ES-I3 (cell line): ENCODE results near the gene GJA4.

ENCODE experiments used
- H3K36me3 ChIP-seq: 2 replicates; pipeline ENCODE4 v1.6.1; 2013; ENCODE audit warnings: mild to moderate bottlenecking, low read length, control low read depth, moderate library complexity; ENCODE audit not compliant: insufficient read depth
- H3K4me1 ChIP-seq: 2 replicates; pipeline ENCODE4 v1.6.1; 2013; ENCODE audit warnings: mild to moderate bottlenecking, control low read depth, low read length; ENCODE audit not compliant: insufficient read depth
- H3K9ac ChIP-seq: 2 replicates; pipeline ENCODE4 v1.6.1; 2013; ENCODE audit warnings: low read depth, mild to moderate bottlenecking, low read length, moderate library complexity
- H3K9me3 ChIP-seq: 2 replicates; pipeline ENCODE4 v1.6.1; 2013; ENCODE audit warnings: mild to moderate bottlenecking, low read length, moderate library complexity; ENCODE audit not compliant: control insufficient read depth, insufficient read depth

Gene GJA4

DNA sequence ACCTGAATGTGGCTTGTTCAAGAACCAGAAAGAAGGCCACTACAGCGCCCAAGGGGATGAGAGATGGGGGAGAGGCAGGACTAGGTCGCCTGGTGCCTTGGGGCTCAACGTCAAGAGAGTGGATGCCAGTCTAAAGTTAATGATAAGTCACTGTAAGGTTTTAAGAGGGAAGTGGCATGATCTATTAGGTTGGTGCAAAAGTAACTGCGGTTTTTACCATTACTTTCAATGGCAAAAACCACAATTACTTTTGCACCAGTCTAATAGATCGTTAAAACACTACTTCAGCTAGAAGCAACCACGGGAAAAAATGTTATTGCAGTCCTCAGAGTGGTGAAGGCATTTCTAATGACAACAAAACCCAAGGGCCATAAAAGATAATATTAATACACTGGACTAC is 14.4 kb upstream of the GJA4 start:
- H3K9me3 ChIP-seq, result no peaks in the 10 kb centered on the region
- H3K9ac ChIP-seq, result no peak overlapping the region
- H3K4me1 ChIP-seq, result 0 out of 2 replicates have a peak, but pooled peaks cover 5% of the 10 kb centered on the region
- no peaks in the 10 kb centered on the region for H3K36me3 ChIP-seq

DNA sequence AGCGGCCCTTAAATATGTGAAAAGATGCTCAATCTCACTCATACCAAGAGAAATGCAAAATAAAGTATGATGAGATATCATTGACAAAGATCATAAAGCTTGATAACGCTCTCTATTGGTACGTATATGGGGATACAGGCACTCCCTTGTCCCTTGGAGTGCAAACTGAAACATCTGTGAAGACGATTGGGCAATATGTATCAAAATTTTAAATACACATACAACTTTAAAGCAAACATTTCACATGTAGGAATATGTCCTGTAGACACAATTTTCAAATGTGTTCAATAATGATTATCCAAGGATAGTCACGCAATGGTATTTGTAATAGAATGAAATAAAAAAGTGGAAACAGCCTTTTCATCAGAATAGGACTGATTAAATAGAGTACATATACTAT is 13.8 kb upstream of the GJA4 start:
- Histone ChIP-seq H3K9ac (no peak overlapping the region), H3K9me3 (no peaks in the 10 kb centered on the region), H3K4me1 (0 out of 2 replicates have a peak, but pooled peaks cover 5% of the 10 kb centered on the region), H3K36me3 (no peaks in the 10 kb centered on the region)

DNA sequence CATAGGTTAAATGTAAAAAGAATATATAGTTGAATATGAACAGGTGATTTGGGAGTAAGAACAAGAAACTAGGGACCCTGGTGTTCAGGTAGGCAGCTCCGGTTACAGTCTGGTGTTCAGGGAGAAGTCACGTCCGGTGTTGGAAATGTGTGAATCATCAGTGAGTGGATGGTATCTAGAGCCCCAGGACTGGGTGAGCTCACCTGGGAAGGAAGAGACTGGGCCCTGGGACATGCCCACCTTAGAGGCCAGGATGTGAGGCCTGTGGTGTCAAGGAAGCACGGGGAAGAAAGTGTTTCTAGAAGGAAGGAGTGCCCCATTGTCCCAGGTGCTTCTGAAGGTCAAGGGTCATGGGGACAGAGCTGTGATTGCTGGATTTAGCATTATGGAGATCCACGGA is 13.3 kb upstream of the GJA4 start:
- H3K4me1 ChIP-seq, result 0 out of 2 replicates have a peak, but pooled peaks cover 5% of the 10 kb centered on the region
- no peaks in the 10 kb centered on the region for H3K36me3 ChIP-seq
- no peaks in the 10 kb centered on the region for H3K9me3 ChIP-seq
- H3K9ac ChIP-seq, result no peak overlapping the region

DNA sequence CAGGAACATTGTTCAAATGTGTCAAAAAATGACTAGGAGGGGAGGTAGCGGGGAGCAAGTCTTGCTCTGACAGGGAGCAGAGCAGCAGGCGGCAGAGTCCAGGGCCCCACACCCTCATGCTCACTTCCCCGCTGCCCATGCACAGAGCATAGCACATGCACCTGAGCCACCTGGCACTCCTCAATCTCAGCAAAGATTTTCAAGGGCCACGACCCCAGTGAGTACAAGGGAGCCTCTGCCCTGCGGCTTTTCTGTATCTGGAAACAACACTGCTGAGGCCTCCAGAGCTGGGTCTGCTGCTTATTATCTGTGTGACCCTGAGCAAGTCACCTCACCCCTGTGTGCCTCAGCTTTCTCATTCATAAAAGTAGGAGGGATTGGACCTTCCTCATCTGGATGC is 12.8 kb upstream of the GJA4 start:
- no peaks in the 10 kb centered on the region for H3K36me3 ChIP-seq
- 0 out of 2 replicates have a peak, but pooled peaks cover 5% of the 10 kb centered on the region for H3K4me1 ChIP-seq
- no peak overlapping the region for H3K9ac ChIP-seq
- H3K9me3 ChIP-seq, result no peaks in the 10 kb centered on the region

DNA sequence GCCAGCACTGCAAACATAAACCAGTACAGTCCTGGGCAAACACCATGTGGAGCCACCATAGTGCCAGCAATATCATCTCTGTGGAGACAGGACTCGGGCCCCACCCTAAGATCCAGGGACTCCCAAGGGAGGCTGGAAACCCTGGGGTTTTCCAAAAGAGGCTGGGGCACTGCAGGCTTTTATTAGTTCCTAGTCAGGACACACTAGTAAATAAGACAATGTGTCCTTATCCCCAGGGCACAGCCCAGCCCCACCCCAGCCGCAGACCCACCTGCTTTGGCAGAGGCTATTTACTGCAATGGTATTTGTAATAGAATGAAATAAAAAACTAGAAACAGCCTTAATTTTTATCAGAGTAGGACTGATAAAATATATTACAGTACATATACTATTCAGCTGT is 12.3 kb upstream of the GJA4 start:
- 0 out of 2 replicates have a peak, but pooled peaks cover 5% of the 10 kb centered on the region for H3K4me1 ChIP-seq
- H3K36me3 ChIP-seq, result no peaks in the 10 kb centered on the region
- H3K9ac ChIP-seq, result peak overlapping the region; percentile 73; the same call in 1 of the 2 replicates
- no peaks in the 10 kb centered on the region for H3K9me3 ChIP-seq

DNA sequence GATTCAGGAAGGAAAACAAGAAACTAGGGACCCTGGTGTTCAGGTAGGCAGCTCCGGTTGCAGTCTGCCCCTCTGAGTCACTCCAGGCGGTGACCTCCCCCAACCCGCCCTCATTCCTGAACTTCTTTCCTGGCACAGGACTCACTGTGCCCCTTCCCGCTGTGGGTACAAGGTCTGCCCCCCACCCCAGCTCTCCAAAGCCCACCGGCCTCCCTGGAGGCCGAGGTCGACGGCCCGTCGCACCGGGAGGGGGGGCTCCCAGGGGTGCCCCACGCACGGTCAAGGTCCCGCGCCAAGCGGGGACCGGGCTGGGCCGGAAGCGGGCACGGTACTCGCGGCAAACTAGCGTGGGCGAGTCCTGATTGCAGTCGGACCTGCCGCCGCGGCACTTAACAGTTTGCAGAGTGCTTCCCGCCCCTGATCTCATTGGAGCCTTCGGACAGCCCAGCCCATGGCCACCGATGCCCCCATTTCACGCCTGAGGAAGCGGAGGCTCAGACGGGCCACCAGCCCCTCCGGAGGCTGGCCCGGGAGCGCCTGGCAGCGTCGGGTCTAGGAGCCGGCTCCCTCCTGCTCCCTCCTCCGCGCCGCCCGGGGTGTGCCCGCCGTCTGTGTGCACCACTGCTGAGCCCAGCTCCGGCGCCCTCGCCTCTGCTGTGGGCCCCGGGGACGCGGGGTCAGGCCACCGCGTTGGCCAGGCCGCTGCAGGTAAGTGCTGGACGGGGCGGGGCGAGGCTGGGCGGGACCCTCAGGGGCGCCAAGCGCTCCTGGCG is 11.5 kb upstream of the GJA4 start, which contains the start of gene GJB3:
Gene GJB3 (plus strand): TSS at position 144 of the 773 bp plus-strand sequence. CDS start 3,549 bp downstream, outside the sequence.
- Histone ChIP-seq H3K9ac (peak within 1 kb of the TSS; percentile 73), H3K9me3 (no peaks in the 10 kb centered on the region), H3K36me3 (no peaks in the 10 kb centered on the region), H3K4me1 (0 out of 2 replicates have a peak, but pooled peaks cover 5% of the 10 kb centered on the region)

DNA sequence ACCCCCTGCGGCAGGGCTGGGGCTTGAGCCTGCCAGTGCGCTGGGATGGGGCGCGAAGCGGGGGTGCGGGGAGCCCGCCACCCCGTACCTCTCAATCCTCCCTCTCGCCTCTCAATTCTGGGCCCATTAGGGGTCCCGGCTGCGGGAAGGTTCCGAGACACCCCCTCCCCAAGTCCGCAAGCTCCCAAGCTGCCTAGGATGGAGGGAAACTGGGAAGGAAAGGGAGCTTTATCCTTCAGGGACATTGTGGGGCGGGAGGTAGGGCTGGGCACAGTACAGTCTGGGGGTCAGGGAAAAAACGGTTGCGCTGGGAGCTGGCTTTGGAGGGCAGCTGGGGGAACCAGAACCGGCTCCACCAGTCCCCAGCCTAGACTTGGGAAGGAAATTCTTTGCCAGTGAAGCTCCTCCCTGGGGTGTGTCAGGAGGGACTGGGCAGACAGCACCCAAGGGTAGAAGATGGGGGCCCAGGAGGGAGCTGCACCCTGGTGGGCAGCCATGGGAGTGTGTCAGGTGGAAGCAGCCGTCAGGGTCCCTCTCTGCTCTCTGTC is 10.9 kb upstream of the GJA4 start:
- H3K9me3 ChIP-seq, result no peaks in the 10 kb centered on the region
- no peaks in the 10 kb centered on the region for H3K36me3 ChIP-seq
- peak overlapping the region; percentile 73; the same call in 1 of the 2 replicates for H3K9ac ChIP-seq
- 0 out of 2 replicates have a peak, but pooled peaks cover 5% of the 10 kb centered on the region for H3K4me1 ChIP-seq

DNA sequence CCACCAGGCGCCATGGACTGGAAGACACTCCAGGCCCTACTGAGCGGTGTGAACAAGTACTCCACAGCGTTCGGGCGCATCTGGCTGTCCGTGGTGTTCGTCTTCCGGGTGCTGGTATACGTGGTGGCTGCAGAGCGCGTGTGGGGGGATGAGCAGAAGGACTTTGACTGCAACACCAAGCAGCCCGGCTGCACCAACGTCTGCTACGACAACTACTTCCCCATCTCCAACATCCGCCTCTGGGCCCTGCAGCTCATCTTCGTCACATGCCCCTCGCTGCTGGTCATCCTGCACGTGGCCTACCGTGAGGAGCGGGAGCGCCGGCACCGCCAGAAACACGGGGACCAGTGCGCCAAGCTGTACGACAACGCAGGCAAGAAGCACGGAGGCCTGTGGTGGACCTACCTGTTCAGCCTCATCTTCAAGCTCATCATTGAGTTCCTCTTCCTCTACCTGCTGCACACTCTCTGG is 8.0 kb upstream of the GJA4 start:
- no peaks in the 10 kb centered on the region for H3K36me3 ChIP-seq
- H3K9me3 ChIP-seq, result no peaks in the 10 kb centered on the region
- H3K4me1 ChIP-seq, result 0 out of 2 replicates have a peak, but pooled peaks cover 5% of the 10 kb centered on the region
- no peak overlapping the region for H3K9ac ChIP-seq

DNA sequence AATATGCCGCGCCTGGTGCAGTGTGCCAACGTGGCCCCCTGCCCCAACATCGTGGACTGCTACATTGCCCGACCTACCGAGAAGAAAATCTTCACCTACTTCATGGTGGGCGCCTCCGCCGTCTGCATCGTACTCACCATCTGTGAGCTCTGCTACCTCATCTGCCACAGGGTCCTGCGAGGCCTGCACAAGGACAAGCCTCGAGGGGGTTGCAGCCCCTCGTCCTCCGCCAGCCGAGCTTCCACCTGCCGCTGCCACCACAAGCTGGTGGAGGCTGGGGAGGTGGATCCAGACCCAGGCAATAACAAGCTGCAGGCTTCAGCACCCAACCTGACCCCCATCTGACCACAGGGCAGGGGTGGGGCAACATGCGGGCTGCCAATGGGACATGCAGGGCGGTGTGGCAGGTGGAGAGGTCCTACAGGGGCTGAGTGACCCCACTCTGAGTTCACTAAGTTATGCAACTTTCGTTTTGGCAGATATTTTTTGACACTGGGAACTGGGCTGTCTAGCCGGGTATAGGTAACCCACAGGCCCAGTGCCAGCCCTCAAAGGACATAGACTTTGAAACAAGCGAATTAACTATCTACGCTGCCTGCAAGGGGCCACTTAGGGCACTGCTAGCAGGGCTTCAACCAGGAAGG is 7.4 kb upstream of the GJA4 start:
- Histone ChIP-seq H3K9me3 (no peaks in the 10 kb centered on the region), H3K4me1 (0 out of 2 replicates have a peak, but pooled peaks cover 5% of the 10 kb centered on the region)

DNA sequence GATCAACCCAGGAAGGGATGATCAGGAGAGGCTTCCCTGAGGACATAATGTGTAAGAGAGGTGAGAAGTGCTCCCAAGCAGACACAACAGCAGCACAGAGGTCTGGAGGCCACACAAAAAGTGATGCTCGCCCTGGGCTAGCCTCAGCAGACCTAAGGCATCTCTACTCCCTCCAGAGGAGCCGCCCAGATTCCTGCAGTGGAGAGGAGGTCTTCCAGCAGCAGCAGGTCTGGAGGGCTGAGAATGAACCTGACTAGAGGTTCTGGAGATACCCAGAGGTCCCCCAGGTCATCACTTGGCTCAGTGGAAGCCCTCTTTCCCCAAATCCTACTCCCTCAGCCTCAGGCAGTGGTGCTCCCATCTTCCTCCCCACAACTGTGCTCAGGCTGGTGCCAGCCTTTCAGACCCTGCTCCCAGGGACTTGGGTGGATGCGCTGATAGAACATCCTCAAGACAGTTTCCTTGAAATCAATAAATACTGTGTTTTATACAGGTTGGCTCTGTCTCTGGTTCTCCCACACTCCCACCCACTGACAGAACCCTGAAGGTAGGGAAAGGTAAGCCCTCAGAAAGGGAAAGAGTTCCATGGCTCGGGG is 6.8 kb upstream of the GJA4 start:
- H3K4me1 ChIP-seq, result 0 out of 2 replicates have a peak, but pooled peaks cover 5% of the 10 kb centered on the region
- H3K36me3 ChIP-seq, result no peaks in the 10 kb centered on the region

More for the DNA sequence above, 7.4 kb upstream of the GJA4 start:
- Histone ChIP-seq H3K9ac (no peak overlapping the region), H3K36me3 (no peaks in the 10 kb centered on the region)

DNA sequence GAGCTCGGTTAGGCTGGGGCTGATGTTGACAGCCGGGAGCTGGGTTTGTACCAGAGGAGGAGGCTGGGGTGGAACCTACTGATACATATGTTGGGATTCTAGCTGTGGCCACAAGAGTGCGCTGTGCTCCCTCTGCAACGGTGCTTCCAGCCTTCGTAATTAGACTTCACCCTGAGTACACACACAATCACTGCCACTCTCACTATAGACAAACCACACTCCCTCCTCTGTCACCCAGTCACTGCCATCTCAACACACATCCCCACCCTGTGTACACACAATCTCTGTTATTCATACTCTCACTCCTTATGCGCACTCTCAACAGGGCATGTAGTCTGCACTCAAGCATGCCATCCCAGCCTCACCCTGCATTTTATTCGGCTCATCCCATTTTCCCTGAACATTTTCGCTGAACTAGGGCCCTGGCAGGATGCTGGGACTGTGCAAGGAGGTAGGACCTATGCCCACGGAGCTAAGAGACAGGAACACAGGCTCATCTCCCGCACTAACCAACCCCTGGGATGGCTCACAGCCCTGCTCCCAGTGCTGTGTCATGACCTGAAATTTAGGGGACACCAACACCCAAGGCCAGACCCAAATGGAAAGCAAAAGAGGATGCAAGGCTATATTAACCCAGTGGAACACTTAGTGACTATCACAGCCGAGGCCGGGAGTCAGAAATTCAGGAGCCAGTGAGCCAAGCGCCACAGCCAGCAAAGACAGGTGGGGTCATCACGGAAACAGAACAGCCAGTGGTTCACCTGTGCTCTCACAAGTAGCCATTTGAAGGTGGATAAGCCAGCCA is 6.1 kb upstream of the GJA4 start:
- 0 out of 2 replicates have a peak, but pooled peaks cover 5% of the 10 kb centered on the region for H3K4me1 ChIP-seq
- no peaks in the 10 kb centered on the region for H3K36me3 ChIP-seq
- H3K9ac ChIP-seq, result no peak overlapping the region
- no peaks in the 10 kb centered on the region for H3K9me3 ChIP-seq

More for the DNA sequence above, 6.8 kb upstream of the GJA4 start:
- Histone ChIP-seq H3K9ac (no peak overlapping the region), H3K9me3 (no peaks in the 10 kb centered on the region)

DNA sequence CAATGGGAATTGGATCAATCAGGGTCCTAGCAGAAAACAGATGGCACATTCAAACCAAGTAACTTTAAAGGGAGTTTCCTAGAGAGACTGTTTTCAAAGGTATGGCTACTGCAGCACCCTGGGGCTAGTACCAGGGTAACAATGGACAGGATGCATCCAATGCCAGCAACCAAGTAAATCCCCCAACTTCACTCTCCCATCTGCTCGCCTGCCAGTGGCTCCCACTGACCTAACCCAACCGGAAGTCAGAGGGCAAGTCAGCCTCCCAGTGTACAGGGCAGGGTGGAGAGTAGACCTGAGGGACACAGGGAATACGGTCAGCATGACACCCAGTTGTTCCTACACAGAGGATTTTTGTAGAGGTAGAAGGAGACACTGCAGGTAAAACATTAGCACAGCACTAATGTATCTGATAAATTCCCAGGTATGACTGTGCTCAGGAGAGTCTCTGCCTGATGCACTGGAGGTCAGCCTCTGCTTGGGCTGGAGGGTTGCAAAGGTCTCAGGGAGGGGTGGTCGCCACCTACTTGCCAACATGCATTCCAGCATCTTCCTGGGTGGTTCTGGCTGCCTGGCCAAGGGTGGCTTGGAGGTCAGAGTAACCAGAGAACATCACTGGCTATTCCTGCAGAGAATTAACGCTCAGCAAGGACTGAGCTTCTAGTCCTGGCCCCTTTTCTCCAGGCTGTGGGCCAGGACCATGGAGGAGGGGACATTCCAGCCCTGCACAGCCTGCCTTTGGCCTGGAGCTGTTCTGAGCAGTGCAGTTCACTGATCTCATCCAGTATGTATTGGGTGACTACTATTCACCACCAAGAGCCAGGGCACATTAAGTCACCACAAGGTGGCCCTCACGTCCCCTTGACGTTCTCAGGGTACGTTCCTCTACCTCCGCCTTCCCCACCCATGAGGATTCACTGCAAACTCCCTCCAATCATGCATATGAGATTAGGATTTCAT is 5.1 kb upstream of the GJA4 start:
- no peaks in the 10 kb centered on the region for H3K4me1 ChIP-seq
- H3K9ac ChIP-seq, result no peak overlapping the region
- no peaks in the 10 kb centered on the region for H3K9me3 ChIP-seq
- no peaks in the 10 kb centered on the region for H3K36me3 ChIP-seq

DNA sequence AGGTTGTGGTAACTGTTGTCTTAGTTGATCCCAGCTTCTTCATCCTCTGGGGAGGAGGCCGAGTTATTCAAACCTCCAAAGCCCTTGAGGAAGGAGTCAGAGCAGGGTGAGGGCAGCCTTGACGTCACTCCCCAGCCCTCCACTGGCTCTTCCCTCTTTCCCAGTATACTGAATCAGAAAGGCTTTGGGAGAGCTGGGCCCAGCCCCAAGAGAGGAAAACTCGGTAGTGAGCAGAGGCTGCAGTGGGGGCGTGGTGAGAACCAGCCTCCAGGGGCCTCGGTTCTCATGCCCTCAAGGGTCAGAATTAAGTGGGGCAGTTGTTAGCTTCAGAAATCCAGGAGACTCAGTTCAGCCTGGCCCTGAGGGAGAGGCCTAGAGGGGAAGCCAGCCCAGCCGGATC is 1.8 kb upstream of the GJA4 start:
- Histone ChIP-seq H3K4me1 (no peaks in the 10 kb centered on the region), H3K9me3 (no peaks in the 10 kb centered on the region), H3K9ac (no peak overlapping the region), H3K36me3 (no peaks in the 10 kb centered on the region)
